BLaER1 treated with 17β-estradiol and CSF1 and Interleukin-3, amounts not matched to agents 10 nM and 100 nM (cell line): ENCODE measurements around the gene ENAH.
"Not testable (repeated sequence)": the region's sequence is repeated elsewhere in the genome, so short reads cannot be mapped to it uniquely, and the experiment has no call there.

Experiments
- H3K27ac ChIP-seq, 11 experiments: shearing (Covaris generic); formaldehyde crosslinking; 2 replicates each; pipeline ENCODE4 v1.8.1; 2022
- H3K27me3 ChIP-seq, 11 experiments: shearing (Covaris generic); formaldehyde crosslinking; 2 replicates each; pipeline ENCODE4 v1.8.1; 2022
- H3K36me3 ChIP-seq, 11 experiments: shearing (Covaris generic); formaldehyde crosslinking; 2 replicates each; pipeline ENCODE4 v1.8.1; 2022
- H3K4me1 ChIP-seq, 10 experiments: shearing (Covaris generic); formaldehyde crosslinking; 2 replicates each; pipeline ENCODE4 v1.8.1; 2022
- H3K4me2 ChIP-seq, 11 experiments: shearing (Covaris generic); formaldehyde crosslinking; 2 replicates each; pipeline ENCODE4 v1.8.1; 2022
- H3K4me3 ChIP-seq, 10 experiments: shearing (Covaris generic); formaldehyde crosslinking; 2 replicates each; pipeline ENCODE4 v1.8.1; 2022
- H3K9ac ChIP-seq, 11 experiments: shearing (Covaris generic); formaldehyde crosslinking; 2 replicates each; pipeline ENCODE4 v1.8.1; 2022
- H3K9me3 ChIP-seq, 11 experiments: shearing (Covaris generic); formaldehyde crosslinking; replicated peaks in 1 of 11; 2 replicates each; pipeline ENCODE4 v1.8.1; 2022
- H4K20me1 ChIP-seq, 11 experiments: shearing (Covaris generic); formaldehyde crosslinking; 2 replicates each; pipeline ENCODE4 v1.8.1; 2022
- Cebpa-rat ChIP-seq, 11 experiments: shearing (Covaris generic); IDR thresholded peaks; 2 replicates each; pipeline ENCODE4 v1.8.1; 2022

ENAH gene

DNA sequence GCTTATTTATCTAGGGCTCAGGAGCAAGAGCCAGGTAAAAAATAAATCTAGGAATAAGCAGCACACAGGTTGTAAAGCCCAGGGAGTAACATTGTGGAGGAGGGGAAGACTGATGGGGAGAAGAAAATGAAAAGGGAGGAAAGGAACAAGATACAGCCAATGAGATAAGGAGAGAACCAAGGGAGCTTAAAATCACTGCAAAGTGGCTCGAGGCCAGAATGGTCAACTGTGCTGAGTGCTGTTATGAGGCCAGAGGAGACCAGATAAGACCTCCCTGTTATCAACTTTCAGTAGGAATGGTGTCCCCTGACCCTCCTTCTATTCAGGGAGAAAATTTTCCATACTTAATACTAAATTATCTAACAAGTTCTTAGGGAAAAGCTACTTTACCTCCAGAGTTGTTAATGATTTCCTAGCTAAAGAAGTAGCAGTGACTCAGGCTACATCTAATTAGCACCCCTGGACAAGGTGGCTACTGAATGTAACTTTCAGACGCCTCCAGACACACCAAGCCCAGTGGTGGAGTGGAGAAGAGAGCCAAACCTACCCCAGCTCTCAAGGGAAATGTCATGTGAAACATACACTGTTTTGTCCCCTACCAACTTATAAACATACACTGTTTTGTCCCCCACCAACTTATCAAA is 25.5 kb downstream of the ENAH start:
- peaks cover 0 to 23% (median 18%) of the 10 kb centered on the region in 10 experiments; a peak in 16 of 20 replicates for H3K4me1 ChIP-seq
- H3K9me3 ChIP-seq = peaks cover 0 to 24% (median 6%) of the 10 kb centered on the region in 11 experiments; a peak in 8 of 22 replicates
- H3K36me3 ChIP-seq = peaks cover 0 to 21% (median 12%) of the 10 kb centered on the region in 11 experiments; a peak in 10 of 22 replicates
- no peaks in the 10 kb centered on the region for H3K27me3 ChIP-seq
- no peak overlapping the region for H3K9ac ChIP-seq
- H3K4me3 ChIP-seq = no peak overlapping the region
- H3K27ac ChIP-seq = no peak overlapping the region
- peaks cover 0 to 18% (median 0%) of the 10 kb centered on the region in 11 experiments; a peak in 4 of 22 replicates for H4K20me1 ChIP-seq
- no peak for TF ChIP-seq Cebpa-rat (IDR thresholded peaks at IDR 0.05)
- H3K4me2 ChIP-seq = peak overlapping the region in 6 of 11 experiments; percentile 20 to 60 (median 30); a peak in 10 of 22 replicates

DNA sequence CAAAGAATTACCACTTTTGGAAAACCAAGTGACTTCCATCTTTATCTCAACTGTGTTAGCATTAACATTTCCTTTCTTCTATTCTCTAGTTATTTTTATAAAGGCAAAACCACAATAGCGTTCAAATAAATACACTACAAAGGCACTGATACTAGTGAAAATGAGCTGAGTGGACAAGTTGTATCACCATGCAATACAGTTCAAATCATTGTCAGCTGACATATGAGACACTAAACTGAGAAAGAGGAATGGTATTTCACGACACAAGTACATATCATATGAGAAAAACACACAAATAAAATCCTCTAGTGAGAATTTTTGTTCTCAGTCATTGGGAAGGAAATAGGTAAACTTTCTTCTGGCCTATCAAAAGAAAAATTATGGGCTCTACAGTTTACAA is 26.2 kb downstream of the ENAH start:
- Histone ChIP-seq H3K27ac (no peak overlapping the region), H3K4me1 (peaks cover 0 to 23% (median 18%) of the 10 kb centered on the region in 10 experiments; a peak in 16 of 20 replicates), H4K20me1 (peaks cover 0 to 18% (median 0%) of the 10 kb centered on the region in 11 experiments; a peak in 4 of 22 replicates), H3K9me3 (peaks cover 0 to 27% (median 12%) of the 10 kb centered on the region in 11 experiments; a peak in 13 of 22 replicates), H3K4me2 (peak overlapping the region in 7 of 11 experiments; percentile 1 to 60 (median 31); a peak in 11 of 22 replicates), H3K36me3 (peaks cover 0 to 22% (median 14%) of the 10 kb centered on the region in 11 experiments; a peak in 10 of 22 replicates), H3K4me3 (no peak overlapping the region), H3K9ac (no peak overlapping the region), H3K27me3 (no peaks in the 10 kb centered on the region)
- no peak for TF ChIP-seq Cebpa-rat (IDR thresholded peaks at IDR 0.05)

DNA sequence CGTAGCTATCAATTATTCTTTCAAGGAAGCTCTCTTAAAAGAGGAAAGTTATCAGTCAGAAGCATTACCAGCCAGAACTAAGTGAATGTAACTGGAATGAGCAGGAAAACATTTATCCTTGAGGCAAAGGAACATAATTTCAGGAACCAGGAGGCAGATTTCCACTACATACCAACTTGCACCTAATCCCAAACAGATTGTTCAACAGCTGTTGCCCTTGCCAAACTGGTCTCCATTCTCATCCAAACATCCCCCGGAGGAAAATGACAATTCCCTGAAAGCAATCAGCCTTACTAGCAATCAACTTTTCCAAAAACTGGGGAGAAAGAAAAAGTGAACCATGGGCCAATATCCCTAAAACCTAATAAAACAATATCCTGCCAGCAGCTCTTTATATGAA is 35.0 kb downstream of the ENAH start:
- Histone ChIP-seq H3K36me3 (peaks cover 0 to 14% (median 0%) of the 10 kb centered on the region in 11 experiments; a peak in 9 of 22 replicates), H3K4me3 (no peak overlapping the region), H3K27me3 (no peaks in the 10 kb centered on the region), H3K27ac (no peak overlapping the region), H3K9ac (no peak overlapping the region), H3K4me1 (no peaks in the 10 kb centered on the region), H3K9me3 (peaks cover 8 to 48% (median 30%) of the 10 kb centered on the region in 11 experiments; a peak in 18 of 22 replicates), H3K4me2 (no peak overlapping the region), H4K20me1 (peaks cover 0 to 3% (median 0%) of the 10 kb centered on the region in 11 experiments; a peak in 2 of 22 replicates)
- no peak for TF ChIP-seq Cebpa-rat (IDR thresholded peaks at IDR 0.05)

DNA sequence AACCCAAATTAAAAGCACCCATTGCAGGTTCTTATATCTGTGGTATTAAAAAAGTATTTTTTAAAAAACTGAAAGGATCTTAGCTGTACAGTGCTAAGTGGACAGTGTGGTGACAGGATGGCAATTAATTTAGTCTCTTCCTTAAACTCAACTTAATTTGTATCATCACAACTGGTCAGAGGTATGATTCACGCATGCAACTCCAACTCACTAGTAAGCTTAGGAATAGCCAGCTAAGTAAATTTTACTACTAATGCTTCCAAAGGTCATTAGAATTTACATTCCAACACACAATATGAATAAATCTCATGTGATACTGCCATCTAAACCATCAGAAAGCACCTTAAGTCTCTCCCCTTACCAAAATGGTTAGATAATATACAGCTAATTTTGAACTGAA is 35.4 kb downstream of the ENAH start:
- H3K9ac ChIP-seq = no peak overlapping the region
- H3K27me3 ChIP-seq = no peaks in the 10 kb centered on the region
- TF ChIP-seq Cebpa-rat (IDR thresholded peaks at IDR 0.05) = no peak
- no peak overlapping the region for H3K4me3 ChIP-seq
- peaks cover 0 to 4% (median 0%) of the 10 kb centered on the region in 11 experiments; a peak in 3 of 22 replicates for H4K20me1 ChIP-seq
- H3K36me3 ChIP-seq = peaks cover 0 to 10% (median 0%) of the 10 kb centered on the region in 11 experiments; a peak in 9 of 22 replicates
- H3K4me1 ChIP-seq = no peaks in the 10 kb centered on the region
- H3K27ac ChIP-seq = no peak overlapping the region
- H3K9me3 ChIP-seq = peaks cover 8 to 45% (median 29%) of the 10 kb centered on the region in 11 experiments; a peak in 18 of 22 replicates
- no peak overlapping the region for H3K4me2 ChIP-seq

DNA sequence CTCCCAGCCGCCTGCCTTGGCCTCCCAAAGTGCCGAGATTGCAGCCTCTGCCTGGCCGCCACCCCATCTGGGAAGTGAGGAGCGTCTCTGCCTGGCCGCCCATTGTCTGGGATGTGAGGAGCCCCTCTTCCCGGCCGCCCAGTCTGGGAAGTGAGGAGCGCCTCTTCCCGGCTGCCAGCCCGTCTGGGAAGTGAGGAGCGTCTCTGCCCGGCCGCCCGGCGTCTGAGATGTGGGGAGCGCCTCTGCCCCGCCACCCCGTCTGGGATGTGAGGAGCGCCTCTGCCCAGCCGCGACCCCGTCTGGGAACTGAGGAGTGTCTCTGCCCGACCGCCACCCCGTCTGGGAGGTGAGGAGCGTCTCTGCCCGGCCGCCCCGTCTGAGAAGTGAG is 37.5 kb downstream of the ENAH start:
- not testable (repeated sequence) for H3K4me1 ChIP-seq, H3K27me3 ChIP-seq, H4K20me1 ChIP-seq, H3K9ac ChIP-seq, H3K4me2 ChIP-seq, H3K27ac ChIP-seq, H3K4me3 ChIP-seq
- peaks cover 8 to 49% (median 36%) of the 10 kb centered on the region in 11 experiments; a peak in 18 of 22 replicates for H3K9me3 ChIP-seq
- H3K36me3 ChIP-seq = peaks cover 0 to 11% (median 0%) of the 10 kb centered on the region in 11 experiments; a peak in 7 of 22 replicates

DNA sequence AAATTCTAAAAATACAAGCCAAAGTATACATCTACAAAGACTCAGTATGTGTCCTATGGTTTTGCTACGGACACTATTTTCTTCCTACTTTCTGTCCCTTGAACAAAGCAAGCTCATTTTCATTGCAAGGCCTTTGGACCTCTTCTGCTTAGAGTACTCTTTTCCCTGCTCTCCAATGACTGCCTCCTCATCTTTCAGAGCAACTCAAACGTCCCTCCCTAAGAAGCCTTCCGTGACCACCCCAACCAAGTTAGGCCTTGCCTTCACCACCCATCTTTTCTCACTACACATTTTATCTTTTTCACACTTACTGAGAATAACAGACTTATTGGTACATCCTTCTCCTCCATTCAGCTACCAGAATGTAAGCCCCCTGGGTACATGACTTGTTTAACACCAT is 39.9 kb downstream of the ENAH start:
- peaks cover 0 to 4% (median 0%) of the 10 kb centered on the region in 11 experiments; a peak in 2 of 22 replicates for H4K20me1 ChIP-seq
- no peak for TF ChIP-seq Cebpa-rat (IDR thresholded peaks at IDR 0.05)
- H3K27me3 ChIP-seq = no peaks in the 10 kb centered on the region
- H3K36me3 ChIP-seq = peaks cover 0 to 11% (median 0%) of the 10 kb centered on the region in 11 experiments; a peak in 6 of 22 replicates
- H3K9me3 ChIP-seq = peaks cover 9 to 49% (median 38%) of the 10 kb centered on the region in 11 experiments; a peak in 18 of 22 replicates
- H3K9ac ChIP-seq = no peak overlapping the region
- H3K4me3 ChIP-seq = no peak overlapping the region
- H3K4me2 ChIP-seq = no peak overlapping the region
- no peaks in the 10 kb centered on the region for H3K4me1 ChIP-seq
- H3K27ac ChIP-seq = no peak overlapping the region

DNA sequence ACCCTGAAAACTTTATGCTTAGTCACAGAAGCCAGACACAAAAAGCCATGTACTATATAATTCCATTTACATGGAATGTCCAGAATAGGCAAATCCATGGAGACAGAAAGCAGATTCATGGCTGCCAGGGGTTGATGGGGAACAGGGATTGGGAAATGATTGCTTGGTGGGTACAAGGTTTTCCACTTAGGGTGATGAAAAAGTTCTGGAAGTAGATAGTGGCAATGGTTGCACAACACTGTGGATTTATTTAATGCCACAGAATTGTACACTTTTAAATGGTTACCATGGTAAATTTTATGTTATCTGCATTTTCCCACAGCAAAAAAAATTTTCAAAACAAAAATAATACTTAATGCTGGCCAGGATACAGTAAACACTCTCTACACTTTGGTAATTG is 40.6 kb downstream of the ENAH start:
- Histone ChIP-seq H3K4me3 (no peak overlapping the region), H3K36me3 (peaks cover 0 to 11% (median 0%) of the 10 kb centered on the region in 11 experiments; a peak in 6 of 22 replicates), H3K4me1 (no peaks in the 10 kb centered on the region), H3K4me2 (no peak overlapping the region), H3K27me3 (no peaks in the 10 kb centered on the region), H3K27ac (no peak overlapping the region), H3K9me3 (peaks cover 9 to 47% (median 38%) of the 10 kb centered on the region in 11 experiments; a peak in 18 of 22 replicates), H3K9ac (no peak overlapping the region), H4K20me1 (peaks cover 0 to 8% (median 0%) of the 10 kb centered on the region in 11 experiments; a peak in 3 of 22 replicates)
- no peak for TF ChIP-seq Cebpa-rat (IDR thresholded peaks at IDR 0.05)

DNA sequence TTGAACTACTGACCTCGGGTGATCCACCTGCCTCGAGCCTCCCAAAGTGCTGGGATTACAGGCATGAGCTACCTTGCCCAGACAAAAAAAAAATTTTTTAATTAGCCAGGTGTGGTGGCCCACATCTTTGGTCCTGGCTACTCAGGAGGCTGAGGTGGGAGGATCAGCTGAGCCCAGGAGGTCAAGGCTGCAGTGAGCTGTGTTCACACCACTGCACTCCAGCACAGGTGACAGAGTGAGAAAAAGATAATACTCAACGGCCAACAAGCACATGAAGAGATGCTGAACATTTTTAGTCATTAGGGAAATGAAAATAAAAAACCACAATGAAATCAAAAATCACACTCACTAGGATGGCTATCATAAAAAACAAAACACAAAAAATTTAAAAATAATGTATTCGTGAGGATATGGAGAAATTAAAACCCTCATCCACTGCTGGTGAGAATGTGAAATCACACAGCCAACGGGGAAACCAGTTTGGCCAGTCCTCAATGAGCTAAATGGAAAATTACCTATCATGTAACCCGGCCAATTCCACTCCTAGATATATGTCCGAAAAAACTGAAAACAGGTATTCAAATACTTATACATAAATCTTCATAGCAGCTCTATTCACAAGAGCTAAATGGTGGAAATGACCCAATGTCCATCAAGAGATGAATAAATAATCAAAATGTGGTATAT is 41.2 kb downstream of the ENAH start:
- H3K9me3 ChIP-seq = peaks cover 5 to 41% (median 33%) of the 10 kb centered on the region in 11 experiments; a peak in 18 of 22 replicates
- no peak overlapping the region for H3K27ac ChIP-seq
- TF ChIP-seq Cebpa-rat (IDR thresholded peaks at IDR 0.05) = no peak
- H3K4me3 ChIP-seq = no peak overlapping the region
- no peak overlapping the region for H3K9ac ChIP-seq
- H3K27me3 ChIP-seq = no peaks in the 10 kb centered on the region
- H3K4me2 ChIP-seq = no peak overlapping the region
- peaks cover 0 to 11% (median 0%) of the 10 kb centered on the region in 11 experiments; a peak in 6 of 22 replicates for H3K36me3 ChIP-seq
- peaks cover 0 to 12% (median 0%) of the 10 kb centered on the region in 11 experiments; a peak in 3 of 22 replicates for H4K20me1 ChIP-seq
- H3K4me1 ChIP-seq = no peaks in the 10 kb centered on the region

DNA sequence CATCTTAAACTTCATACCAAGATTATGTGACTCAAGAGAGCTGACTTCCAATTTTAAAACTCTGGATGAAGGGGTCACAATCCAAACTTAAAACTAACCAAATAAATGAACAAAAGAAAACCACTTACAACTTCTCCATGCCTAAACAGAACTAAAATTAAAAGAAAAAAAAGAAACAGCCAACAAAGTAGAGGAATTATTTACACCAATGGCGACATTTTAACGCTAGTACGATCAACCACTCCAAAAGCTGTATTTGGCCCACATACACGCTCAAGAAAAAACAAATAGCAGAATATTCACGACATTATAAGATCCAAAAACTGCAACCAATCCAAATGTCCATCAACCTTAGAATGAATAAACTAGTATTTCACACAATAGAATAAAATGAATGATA is 42.4 kb downstream of the ENAH start:
- Histone ChIP-seq H3K9me3 (peaks cover 3 to 35% (median 24%) of the 10 kb centered on the region in 11 experiments; a peak in 17 of 22 replicates), H3K36me3 (peaks cover 0 to 11% (median 0%) of the 10 kb centered on the region in 11 experiments; a peak in 5 of 22 replicates), H3K27ac (no peak overlapping the region), H4K20me1 (peaks cover 0 to 12% (median 0%) of the 10 kb centered on the region in 11 experiments; a peak in 4 of 22 replicates), H3K27me3 (no peaks in the 10 kb centered on the region), H3K4me1 (no peaks in the 10 kb centered on the region), H3K4me3 (no peak overlapping the region), H3K4me2 (no peak overlapping the region), H3K9ac (no peak overlapping the region)
- no peak for TF ChIP-seq Cebpa-rat (IDR thresholded peaks at IDR 0.05)
